CD4-positive, alpha-beta T cell (primary cell): ENCODE data around the gene CSNK2A1. TPM values are rescaled to one million over a fixed set of nuclear protein-coding genes. Genes with fewer than 3 reads are reported as not detected.

ENCODE experiments used
- ATAC-seq: fragments of 200-7000 bp; cut with Tn5 transposase; one replicate; pipeline ENCODE4 v1.10.0; 2022; ENCODE audit warnings: mild to moderate bottlenecking; ENCODE audit not compliant: poor library complexity
- CTCF ChIA-PET: fragments of 350-600 bp; sonication (Branson Sonifier 250); formaldehyde crosslinking; loops from one replicate; lab custom pipeline; 2021; ENCODE audit warnings: antibody characterized with exemption, inconsistent platforms; lab: Charles Lee
- POLR2A ChIA-PET: fragments of 350-600 bp; sonication (Branson Sonifier 250); formaldehyde crosslinking; loops from one replicate; lab custom pipeline; 2021; ENCODE audit warnings: antibody characterized with exemption, inconsistent platforms; lab: Charles Lee
- DNase-seq, 14 experiments: peaks; one replicate each; pipeline ENCODE4 v3.0.0-alpha.2; 2013 to 2020; ENCODE audit warnings: mixed read lengths in 2 of 14
- H3K27ac ChIP-seq, 2 donors: one replicate each; pipeline versions ENCODE4 v1.5.1 to v1.7.0; 2013; ENCODE audit warnings: low read length in 2 of 2, low read depth in 1 of 2, mild to moderate bottlenecking in 1 of 2
- H3K27me3 ChIP-seq, 2 experiments: 1 replicate in 1 of 2; 2 replicates in 1 of 2; pipeline versions ENCODE4 v1.6.1 to v1.7.0; 2013; ENCODE audit warnings: low read length in 2 of 2, control low read depth in 1 of 2, mild to moderate bottlenecking in 1 of 2, moderate library complexity in 1 of 2; ENCODE audit not compliant: insufficient read depth in 2 of 2, control insufficient read depth in 1 of 2
- H3K36me3 ChIP-seq: one replicate; pipeline ENCODE4 v1.6.1; 2013; ENCODE audit warnings: low read length, control low read depth; ENCODE audit not compliant: insufficient read depth
- H3K4me1 ChIP-seq: one replicate; pipeline ENCODE4 v1.6.1; 2013; ENCODE audit warnings: low read length, control low read depth; ENCODE audit not compliant: insufficient read depth
- H3K4me3 ChIP-seq: one replicate; pipeline ENCODE4 v1.5.1; 2013; ENCODE audit warnings: mild to moderate bottlenecking, low read length, moderate library complexity
- H3K9me3 ChIP-seq, 2 experiments: 1 replicate in 1 of 2; 2 replicates in 1 of 2; pipeline versions ENCODE4 v1.6.1 to v1.7.0; 2013; ENCODE audit warnings: low read length in 2 of 2, mild to moderate bottlenecking in 2 of 2, control low read depth in 1 of 2, moderate library complexity in 1 of 2; ENCODE audit not compliant: control insufficient read depth in 1 of 2, insufficient read depth in 1 of 2
- H3K27ac Mint-ChIP-seq: one replicate; pipeline ENCODE4 v1.8.0; 2020; ENCODE audit warnings: mixed read lengths
- H3K27me3 Mint-ChIP-seq: one replicate; pipeline ENCODE4 v1.8.0; 2021; ENCODE audit warnings: mixed read lengths
- H3K36me3 Mint-ChIP-seq: one replicate; pipeline ENCODE4 v1.8.0; 2021; ENCODE audit warnings: low read depth, mixed read lengths
- H3K4me1 Mint-ChIP-seq: one replicate; pipeline ENCODE4 v1.8.0; 2021; ENCODE audit warnings: low read depth, mixed read lengths
- H3K4me3 Mint-ChIP-seq: one replicate; pipeline ENCODE4 v1.8.0; 2020; ENCODE audit warnings: mild to moderate bottlenecking, mixed read lengths
- H3K9me3 Mint-ChIP-seq: one replicate; pipeline ENCODE4 v1.8.0; 2020; ENCODE audit warnings: mixed read lengths
- CTCF ChIP-seq: fragments of 200-600 bp; IDR thresholded peaks from one replicate; pipeline ENCODE4 v1.8.0; 2022; ENCODE audit warnings: antibody characterized with exemption, mild to moderate bottlenecking
- intact Hi-C, 2 experiments: fragments of 100-400 bp; cut with DNase I in 1 of 2; cut with micrococcal nuclease in 1 of 2; formaldehyde crosslinking; loops; one replicate each; pipeline versions ENCODE4 v1.15.1 to v1.9.0; 2023 to 2025; cut with DNase I, micrococcal nuclease
- total RNA-seq, 174 experiments: library from RNA in 2 of 174; stranded (reverse) in 2 of 174; gene quantifications; one replicate each; pipeline ENCODE4 v1.2.3 and lab custom pipeline; 2021 to 2026

CSNK2A1 gene
- total RNA-seq, 2 experiments from 2014 or later: 55.5 to 56.9 TPM

DNA sequence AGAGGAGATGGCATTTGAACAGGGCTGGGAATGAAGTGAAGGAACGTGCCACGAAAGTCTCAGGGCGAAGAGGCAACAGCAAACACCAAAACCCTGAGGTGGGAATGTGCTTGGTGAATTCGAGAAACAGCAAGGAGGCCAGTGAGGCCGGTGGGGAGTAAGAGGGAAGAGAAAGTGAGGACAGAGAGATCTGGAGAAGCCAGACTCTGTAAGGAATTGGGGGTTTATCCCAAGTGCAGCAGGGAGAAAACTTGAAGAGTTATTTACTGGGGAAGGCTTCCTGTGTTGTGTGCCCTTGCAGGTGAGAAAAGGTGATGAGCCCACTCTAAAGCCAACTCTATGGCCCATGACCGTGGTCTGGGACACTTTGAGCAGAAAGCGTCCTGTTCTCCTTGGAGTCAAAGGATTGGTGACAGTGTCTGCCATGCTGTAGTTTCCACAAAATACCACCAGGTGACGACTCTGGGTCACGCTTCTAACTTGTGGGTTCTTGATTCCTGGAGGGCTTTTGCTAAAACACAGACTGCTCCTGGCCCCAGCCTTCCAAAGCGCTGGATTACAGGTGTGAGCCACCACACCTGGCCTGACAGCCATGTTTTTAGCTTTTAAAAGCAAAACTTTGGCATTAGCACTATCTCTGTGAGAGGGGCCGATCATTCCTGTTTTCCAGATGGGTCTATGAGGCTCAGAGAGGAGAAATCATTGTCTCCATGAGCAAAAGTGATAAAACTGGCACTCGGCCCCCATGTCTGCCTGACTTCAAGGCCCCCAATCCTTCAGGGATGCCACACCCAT, 18.0 kb upstream of the CSNK2A1 start:
- Mint-ChIP-seq H3K36me3 (no peaks in the 10 kb centered on the region), H3K4me3 (no peak overlapping the region), H3K4me1 (no peaks in the 10 kb centered on the region), H3K9me3 (no peaks in the 10 kb centered on the region), H3K27me3 (peaks cover 26% of the 10 kb centered on the region), H3K27ac (no peak overlapping the region)
- POLR2A ChIA-PET: no interaction called here
- Histone ChIP-seq H3K36me3 (no peaks in the 10 kb centered on the region), H3K27me3 (peaks cover 2 to 8% of the 10 kb centered on the region in 2 experiments), H3K27ac (no peak overlapping the region), H3K4me1 (no peaks in the 10 kb centered on the region), H3K4me3 (no peak overlapping the region), H3K9me3 (no peaks in the 10 kb centered on the region)
- peak; percentile 72 for ATAC-seq
- TF ChIP-seq CTCF: peak; percentile 59
- DNase-seq: peak in 11 of 14 experiments; percentile 4 to 62 (median 15)
- intact Hi-C loops: loop anchor here in 1 of 2 experiments (5.0 kb wide), 1 partner anchor 176 kb away; no protein-coding TSS in a partner anchor
- CTCF ChIA-PET: no interaction called here

- ChIA-PET POLR2A (no interaction called here), CTCF (no interaction called here)
- H3K36me3 ChIP-seq: no peaks in the 10 kb centered on the region
- no peak overlapping the region for H3K27ac Mint-ChIP-seq
- no peak for ATAC-seq
- H3K9me3 ChIP-seq: no peaks in the 10 kb centered on the region
- H3K4me1 Mint-ChIP-seq: no peaks in the 10 kb centered on the region
- DNase-seq: no peak
- H3K27me3 ChIP-seq: peaks cover 2 to 10% of the 10 kb centered on the region in 2 experiments
- no peaks in the 10 kb centered on the region for H3K9me3 Mint-ChIP-seq
- H3K4me3 ChIP-seq: no peak overlapping the region
- H3K4me1 ChIP-seq: no peaks in the 10 kb centered on the region
- peaks cover 31% of the 10 kb centered on the region for H3K27me3 Mint-ChIP-seq
- H3K4me3 Mint-ChIP-seq: no peak overlapping the region
- H3K27ac ChIP-seq: no peak overlapping the region
- intact Hi-C loops: loop anchor here in 1 of 2 experiments (5.0 kb wide), 1 partner anchor 177 kb away; no protein-coding TSS in a partner anchor
- no peaks in the 10 kb centered on the region for H3K36me3 Mint-ChIP-seq
- no peak for TF ChIP-seq CTCF
Observed at GRCh38 chr20:560680-561079, 17.1 kb upstream of the CSNK2A1 start.

DNA sequence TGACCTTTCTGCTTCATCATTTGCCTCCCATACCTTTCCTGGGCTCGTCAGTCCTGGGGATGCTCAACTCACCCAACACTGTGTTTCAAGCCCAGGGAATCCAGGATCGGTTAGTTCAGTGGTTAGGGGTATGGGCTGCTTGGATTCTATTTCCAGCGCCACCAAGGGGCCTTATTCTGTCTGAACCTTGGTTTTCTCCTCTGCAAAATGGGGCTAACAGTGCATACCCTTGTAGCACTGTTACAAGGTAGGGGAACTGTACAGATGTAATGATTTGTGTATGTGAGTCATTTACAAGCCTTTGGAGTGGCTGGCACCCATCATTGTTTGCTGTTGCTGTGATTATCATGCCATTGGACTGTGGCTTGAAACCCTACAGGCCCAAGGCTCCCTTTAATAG, 14.5 kb upstream of the CSNK2A1 start:
- no peak overlapping the region for H3K27ac ChIP-seq
- Mint-ChIP-seq H3K36me3 (no peaks in the 10 kb centered on the region), H3K27ac (no peak overlapping the region), H3K27me3 (peaks cover 51% of the 10 kb centered on the region), H3K4me3 (no peak overlapping the region), H3K9me3 (no peaks in the 10 kb centered on the region), H3K4me1 (no peaks in the 10 kb centered on the region)
- ChIA-PET POLR2A (no interaction called here), CTCF (no interaction called here)
- peaks cover 4 to 12% of the 10 kb centered on the region in 2 experiments for H3K27me3 ChIP-seq
- no peak for DNase-seq
- TF ChIP-seq CTCF: no peak
- ATAC-seq: no peak
- no peaks in the 10 kb centered on the region for H3K36me3 ChIP-seq
- intact Hi-C loops: no loop called here
- H3K4me3 ChIP-seq: no peak overlapping the region
- H3K4me1 ChIP-seq: no peaks in the 10 kb centered on the region
- H3K9me3 ChIP-seq: no peaks in the 10 kb centered on the region
